NCI-H226 (cell line): ENCODE results near the gene KRT16.
"Not testable (repeated sequence)": the region's sequence is repeated elsewhere in the genome, so short reads cannot be mapped to it uniquely, and the experiment has no call there.

Experiments used
- DNase-seq: peaks from one replicate; pipeline ENCODE4 v3.0.0-alpha.2; 2015

Gene KRT16

DNA sequence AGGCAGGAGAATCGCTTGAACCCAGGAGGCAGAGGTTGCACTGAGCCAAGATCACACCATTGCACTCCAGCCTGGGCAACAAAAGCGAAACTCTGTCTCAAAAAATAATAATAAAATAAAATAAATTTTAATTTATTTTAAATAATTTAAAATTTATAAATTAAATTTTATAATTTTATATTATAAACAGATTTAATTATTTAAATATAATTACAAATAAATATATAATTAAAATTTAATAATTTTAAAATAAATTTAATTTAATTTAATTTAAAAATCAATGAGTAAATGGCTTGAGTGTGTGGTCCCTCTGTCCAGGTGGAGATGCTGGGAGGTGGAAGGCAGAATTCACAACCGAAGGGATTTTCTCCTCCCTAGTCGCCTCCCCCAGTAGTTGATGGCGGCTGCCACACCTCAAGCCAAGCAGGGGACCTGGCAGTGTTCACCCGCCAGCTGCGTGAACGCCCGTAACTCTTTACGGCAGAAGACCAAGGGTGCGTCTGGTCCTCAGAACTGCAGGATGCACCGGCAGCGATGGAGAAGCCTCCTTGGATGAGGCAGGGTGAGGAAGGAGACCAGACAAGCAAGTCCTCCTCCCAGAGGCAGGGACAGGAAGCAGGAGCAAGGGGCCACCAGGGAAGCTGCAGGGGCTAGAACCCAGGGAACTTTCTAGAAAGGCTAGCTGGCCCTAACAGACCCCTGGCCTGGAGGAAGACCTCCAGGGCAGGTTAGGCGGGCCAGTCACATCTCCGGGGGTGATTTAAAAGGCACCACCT, 34.7 kb upstream of the KRT16 start:
- DNase-seq, result no peak

DNA sequence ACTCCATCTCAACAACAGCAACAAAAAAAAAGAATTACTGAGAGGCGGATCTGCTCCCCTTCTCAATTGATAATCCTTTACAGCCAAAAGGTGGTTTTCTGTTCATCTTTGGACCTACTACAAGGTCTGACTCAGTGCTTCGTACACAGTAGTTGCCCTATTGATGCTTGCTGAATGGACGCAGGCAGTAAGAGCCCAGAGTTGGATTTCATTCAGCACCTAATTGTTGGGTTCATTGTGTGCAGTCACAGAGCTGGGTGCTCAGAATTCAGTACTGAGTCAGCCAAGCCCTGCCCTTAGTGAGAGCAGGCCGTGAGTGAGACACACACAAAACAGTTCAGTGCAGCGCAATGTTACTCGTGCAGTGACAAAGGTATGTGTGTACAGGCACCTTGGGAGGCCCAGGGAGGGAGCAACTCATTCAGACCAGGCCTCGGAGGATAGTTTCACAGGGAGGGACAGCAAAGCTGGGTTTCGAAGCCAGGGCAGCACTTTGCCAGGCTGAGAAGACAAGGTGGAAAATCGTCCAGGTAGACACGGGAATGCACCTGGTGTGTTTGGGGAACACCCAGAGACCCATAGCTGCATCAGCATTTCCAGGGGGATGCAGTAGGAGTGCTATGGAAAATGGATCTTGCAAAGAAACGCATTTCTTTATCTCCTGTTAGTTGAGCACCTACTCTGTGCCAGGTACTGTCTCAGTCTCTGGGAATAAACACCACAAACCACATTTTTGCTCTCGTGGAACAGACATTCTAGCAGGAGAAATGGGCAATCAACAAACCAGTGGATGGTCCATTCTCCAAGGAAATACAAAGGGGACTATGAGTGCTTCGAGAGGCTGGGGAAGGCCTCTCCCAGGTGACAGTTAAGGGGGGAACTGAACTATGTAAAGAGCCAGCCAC, 29.9 kb upstream of the KRT16 start:
- no peak for DNase-seq

DNA sequence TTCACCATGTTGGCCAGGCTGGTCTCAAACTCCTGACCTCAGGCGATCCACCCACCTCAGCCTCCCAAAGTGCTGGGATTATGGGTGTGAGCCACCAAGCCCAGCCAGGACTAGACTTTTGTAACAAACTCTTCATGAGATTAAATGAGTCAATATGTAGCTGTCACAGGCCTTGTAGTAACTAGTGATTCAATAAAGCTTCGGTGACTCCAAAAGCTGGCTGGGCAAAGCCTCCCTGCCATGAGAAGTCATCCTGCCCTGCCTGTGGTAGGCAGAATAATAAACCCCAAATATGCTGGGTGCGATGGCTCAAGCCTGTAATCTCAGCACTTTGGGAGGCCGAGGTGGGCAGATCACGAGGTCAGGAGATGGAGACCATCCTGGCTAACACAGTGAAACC, 28.0 kb upstream of the KRT16 start:
- not testable (repeated sequence) for DNase-seq

DNA sequence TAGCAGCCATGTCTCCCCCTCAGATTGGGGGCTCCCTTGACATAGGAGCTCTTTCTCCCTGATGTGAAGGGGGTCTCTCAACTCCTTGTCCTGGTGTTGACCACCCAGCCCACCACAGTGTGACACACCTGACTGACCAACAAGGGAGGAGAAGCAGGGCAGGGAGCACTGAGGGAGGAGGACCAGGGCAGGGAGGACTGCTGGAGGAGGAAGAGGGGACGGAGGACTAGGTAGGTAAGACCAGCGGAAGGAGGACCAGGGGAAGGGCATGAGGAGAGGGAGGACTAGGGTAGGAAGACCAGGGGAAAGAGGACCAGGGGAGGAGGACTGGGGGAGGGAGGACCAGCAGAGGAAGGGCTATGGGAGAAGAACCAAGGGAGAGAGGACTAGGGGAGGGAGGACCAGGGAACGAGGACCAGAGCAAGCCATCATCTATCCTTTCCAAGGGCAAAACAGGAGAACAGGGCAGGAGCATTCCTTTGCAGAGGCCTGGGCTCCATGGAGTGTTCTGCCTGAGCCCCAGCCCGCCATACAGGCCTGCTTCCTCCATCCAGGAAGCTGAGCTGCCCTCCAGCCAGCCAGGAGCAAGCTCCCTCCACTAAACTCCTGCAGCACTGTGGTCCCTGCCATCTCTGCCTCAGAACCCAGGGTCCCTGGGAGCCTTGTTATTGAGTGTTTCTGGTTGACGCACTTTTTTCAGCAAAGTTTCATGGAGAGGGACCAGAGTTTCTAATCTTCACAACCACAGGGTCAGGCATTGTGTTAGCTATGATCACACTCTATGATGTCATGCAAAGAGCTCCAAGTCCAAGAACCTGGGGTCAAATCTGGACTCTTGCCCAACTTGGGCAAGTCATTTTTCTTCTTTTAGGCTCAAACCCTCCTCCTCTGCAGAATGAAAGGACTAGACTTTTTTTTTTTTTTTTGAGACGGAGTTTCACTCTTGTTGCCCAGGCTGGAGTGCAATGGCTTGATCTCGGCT, 27.2 kb upstream of the KRT16 start:
- DNase-seq, result no peak

DNA sequence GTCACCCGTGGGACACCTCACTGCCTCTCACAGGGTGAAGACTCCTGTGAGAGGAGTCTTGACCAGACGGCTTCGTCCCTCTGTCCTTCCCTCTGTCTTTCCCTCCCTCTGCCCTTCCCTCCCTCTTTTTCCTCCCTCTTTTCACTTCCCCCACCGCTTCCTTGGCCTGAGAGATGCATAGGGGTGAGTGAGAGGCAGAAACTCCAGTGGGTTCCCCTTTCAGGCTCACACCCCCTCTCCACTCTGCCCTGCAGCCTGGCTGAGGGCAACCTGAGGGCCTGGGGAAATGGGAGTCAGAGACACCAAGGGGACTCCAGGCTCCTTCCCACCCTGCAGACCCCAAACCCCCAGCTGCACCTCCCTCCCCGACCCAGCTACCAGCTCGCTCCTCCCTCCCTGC, 26.4 kb upstream of the KRT16 start:
- DNase-seq, result no peak

DNA sequence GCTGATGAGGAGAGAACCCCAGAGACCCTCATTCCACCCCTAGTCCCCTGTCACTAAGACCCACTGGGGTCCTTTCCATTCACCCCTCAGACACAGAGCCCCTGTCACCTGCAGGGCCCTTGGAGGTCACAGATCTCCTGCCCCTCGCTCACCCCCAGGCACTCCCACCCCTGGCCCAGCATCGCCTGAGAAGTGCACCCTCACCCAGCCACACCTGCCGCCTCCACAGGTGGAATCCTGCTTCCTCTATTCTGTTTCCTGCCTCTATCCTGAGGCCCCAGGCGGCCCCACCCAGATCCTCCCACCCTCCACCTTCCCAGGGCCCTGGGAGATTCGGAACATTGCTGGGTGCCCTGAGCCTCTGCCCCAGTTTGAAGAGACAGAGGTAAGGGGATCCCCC, 25.6 kb upstream of the KRT16 start:
- no peak for DNase-seq

DNA sequence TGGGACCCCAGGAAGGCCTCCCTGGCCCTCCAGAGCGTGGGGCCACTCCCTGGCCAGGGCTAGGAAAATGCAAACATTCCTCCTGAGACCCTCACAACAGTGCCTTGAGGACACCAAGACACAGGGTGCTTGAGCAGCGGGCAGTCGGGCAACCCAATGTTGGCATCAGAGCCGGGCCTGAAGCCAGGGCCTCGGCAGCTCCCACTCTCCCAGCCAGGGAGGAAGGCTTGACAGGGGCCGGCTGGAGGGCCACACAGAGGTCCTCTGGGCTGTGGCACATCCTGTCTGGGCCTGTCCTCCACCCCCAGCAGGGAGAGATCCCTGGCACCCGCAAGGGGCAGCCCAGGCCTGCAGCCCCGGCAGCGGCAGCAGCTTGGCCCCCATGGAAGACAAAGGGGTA, 24.1 kb upstream of the KRT16 start:
- no peak for DNase-seq

DNA sequence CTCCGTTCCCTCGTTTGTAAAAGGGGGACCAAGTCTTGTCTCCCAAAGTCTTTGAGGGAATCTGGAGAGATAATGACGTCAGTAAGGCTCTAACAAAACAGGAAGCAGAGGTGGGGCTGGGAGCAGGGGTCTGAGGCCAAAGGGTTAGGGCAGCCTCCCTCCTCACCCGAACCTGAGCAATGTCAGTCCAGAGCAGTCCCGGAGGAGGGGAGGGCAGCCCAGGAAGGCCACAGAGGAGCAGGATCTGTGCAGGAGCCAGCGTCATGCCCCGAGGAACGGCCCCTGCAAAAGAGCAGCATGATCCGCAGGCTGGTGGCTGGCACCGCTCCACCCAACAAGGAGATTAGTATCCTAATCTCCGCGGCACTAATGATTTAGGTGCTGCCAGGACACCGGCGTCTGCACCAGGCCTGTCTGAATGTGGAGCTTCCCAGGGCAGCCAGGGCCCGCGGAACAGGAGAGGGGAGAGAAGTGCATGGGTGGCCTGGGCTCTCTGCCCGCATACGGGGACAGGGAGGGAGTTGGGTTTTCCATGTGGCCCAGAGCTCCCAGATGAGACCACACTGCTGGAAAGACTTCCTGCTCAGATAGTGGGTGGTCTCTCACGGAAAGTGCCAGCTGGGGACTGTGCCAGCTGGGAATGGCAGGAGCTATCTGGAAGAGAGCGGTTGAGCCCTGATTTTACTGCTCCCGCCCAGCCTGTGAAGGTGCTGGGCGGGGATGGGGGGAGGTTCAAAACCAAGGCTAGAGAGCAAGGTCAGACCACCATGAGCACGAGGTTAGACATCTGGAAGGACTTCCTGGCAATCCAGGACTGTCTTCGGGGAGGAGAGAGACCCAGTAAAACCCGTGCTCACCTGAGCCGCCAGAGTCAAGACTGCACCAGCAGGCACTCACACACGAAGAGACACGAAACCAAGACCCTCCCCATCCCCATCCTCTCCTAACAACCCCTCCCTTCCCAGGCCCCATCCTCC, 22.8 kb upstream of the KRT16 start:
- DNase-seq, result no peak

DNA sequence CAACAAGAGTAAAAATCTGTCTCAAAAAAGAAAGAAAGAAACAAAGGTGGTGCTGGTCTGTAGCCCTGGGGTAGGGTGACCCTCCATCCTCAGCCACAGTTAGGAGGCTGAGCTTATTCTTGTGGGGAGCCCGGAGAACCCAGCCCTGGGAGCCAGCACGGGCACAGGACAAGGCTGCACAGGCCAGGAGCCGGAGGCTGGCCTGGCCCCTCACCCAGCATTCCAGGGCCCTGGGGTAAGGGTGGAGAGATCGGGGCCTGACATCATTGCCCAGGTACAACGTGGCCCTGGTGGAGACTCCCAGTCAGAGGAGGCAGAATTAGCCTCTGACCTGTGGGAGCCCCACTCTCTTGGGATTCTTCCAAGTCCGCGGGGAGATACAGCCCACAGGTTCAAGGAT, 22.1 kb upstream of the KRT16 start:
- DNase-seq, result no peak

DNA sequence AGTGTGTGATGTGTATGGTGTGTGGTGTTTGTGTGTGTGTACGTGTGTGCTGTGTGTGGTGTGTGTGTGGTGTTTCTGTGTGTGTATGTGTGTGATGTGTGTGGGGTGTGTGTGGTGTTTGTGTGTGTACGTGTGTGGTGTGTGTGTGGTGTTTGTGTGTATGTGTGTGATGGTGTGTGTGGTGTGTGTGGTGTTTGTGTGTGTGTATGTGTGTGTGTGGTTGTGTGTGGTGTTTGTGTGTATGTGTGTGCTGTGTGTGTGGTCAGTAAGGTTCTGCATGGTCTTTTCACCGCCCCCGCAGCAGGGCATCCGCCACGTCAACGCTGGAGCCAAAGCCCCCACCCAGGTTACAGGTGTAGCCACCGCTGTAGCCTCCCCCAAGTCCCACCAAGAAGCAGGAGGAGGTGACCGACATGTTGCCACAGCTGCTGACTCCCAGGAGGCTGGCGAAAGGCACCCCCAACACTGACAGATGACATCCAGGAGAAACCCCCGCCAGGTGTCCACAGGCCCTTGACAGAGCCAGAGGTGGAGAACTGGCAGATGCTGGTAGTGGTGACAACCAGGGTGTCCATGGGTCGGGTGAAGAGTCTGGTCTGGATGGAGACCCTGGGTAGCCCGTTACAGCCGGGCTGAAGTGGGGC, 21.1 kb upstream of the KRT16 start:
- DNase-seq, result no peak

DNA sequence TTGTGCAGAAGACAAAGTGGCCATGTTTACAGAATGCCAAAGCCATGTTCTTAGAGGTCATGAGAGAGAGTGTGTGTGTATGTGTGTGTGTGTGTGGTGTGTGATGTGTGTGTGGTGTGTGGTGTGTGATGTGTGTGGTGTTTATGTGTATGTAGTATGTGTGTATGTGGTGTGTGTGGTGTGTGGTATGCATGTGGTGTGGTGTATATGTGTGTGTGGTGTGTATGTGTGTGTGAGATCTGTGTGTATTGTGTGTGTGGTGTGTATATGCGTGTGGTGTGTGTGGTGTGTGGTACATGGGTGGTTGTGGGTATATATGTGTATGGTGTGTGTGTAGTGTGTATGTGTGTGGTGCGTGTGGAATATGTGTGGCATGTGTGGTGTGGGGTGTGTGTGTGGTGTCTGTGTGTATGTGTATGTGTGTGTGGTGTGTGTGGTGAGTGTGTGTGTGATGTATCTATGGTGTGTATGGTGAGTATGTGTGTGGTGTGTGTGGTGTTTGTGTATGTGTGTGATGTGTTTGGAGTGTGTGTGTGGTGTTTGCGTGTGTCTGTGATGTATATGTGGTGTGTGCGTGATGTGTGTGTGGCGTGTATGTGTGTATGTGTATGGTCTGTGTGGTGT, 20.0 kb upstream of the KRT16 start:
- DNase-seq, result no peak

DNA sequence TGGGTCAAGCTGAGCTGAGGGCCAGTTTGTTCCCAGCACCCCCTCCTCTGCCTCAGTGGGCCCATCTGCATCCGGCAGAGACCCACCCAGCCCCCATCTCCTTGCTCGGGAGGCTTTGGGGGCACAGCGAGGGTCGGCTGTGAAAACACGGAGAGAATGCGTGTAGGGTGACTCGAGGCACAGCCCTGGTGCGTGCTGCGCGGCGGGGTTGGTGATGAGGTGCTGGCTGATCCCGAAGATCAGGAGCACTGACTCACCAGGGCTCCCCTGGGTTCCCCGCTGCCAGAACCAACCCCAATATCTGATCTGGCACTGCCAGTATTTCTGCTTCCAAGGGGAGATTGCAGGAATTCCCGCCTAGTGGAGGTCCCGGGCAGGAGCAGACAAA, 19.3 kb upstream of the KRT16 start:
- no peak for DNase-seq

DNA sequence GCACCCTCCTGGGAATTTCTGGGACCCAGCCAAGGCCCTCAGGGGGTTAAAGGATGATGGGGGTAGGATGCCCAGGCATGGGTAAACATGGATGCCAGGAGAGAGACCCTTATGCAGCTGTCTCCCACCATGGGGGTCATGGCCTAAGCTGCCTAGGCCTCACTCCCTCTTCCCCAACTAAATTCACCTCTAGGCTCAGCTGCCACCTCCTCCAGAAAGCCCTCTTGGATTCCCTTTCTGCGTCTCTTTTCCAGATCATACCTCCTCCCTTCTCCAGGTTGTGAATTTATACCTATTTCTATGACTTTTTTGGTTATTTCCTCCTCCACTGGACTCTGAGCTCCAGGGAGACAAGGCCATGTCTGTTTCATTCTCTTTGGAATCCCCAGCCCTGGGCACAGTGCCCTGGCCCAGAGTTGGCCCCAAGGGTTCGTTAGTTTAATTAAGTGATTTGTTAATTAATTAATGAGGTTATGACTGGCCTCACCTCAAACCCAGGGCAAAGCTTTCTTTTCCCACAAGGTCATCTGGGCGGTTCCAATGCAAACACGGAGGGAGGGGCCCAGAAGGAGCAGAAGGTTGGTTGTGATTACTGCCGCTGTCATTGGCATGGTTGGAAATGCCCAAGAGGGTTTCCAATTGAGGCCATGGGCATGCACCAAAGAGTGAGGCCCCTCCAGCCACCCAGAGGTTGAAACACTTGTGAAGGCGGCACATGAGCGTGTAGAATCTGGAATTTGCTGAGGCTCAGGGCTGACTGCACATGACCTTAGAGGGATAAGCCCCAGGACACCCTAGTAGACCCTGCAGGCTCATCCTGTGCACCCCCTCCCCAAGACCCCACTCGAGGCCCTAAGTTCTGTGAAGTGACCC, 18.7 kb upstream of the KRT16 start:
- DNase-seq, result no peak

DNA sequence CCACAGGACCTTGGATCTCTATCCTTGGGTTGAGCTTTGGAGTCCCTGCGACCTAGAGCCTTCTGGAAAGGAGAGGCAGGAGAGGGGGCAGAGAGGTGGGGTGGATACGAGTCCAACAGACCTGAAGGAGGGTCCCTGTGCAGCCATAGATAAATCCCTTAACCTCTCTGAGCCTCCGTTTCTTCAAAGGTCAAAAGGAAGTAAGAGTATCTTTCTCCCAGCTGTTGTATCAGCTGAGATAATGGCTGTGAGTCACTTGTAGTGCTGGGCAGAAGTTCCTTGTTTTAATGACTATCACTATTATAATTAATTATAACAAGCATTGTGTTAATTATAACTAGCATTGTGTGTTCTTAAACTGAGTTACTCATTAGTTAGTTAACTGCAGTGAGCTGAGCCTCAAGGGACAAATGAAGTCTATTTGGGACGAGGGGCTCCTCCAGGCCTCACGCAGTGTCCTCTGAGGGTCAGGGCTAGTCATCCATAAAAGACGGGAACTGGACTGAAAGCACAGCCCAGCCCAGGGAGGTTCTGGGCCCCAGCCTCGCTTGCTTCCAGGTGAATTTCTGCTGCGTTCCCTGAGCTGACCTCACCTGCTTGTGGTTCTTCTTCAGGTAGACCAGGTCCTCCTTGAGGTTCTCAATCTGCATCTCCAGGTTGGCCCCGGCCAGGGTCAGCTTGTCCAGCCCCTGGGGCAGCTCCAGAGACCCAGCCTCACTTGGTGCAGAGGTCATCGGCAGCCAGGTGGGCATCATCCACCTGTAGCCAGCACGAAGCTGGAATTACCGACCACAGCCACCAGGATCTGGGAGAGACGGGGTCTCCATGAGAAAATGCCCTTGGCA, 17.5 kb upstream of the KRT16 start:
- DNase-seq, result no peak

DNA sequence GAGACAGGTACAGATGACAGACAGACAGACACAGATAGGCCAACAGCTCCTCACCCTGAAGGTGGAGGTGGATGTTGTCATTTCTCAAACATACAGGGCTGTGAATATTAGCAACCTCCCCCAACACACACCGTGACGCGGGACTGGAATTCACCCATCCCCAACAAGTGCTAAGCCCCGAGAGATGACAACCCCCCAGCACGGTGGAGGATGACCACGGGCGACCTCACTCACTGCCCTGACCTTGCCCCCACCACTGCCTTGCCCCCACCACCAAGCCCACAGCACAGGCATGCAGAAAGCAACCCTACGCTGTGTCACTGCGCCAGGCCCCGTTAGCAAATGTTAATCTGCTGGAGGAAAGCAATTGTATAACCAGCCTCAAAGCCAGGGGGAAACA, 16.7 kb upstream of the KRT16 start:
- no peak for DNase-seq

DNA sequence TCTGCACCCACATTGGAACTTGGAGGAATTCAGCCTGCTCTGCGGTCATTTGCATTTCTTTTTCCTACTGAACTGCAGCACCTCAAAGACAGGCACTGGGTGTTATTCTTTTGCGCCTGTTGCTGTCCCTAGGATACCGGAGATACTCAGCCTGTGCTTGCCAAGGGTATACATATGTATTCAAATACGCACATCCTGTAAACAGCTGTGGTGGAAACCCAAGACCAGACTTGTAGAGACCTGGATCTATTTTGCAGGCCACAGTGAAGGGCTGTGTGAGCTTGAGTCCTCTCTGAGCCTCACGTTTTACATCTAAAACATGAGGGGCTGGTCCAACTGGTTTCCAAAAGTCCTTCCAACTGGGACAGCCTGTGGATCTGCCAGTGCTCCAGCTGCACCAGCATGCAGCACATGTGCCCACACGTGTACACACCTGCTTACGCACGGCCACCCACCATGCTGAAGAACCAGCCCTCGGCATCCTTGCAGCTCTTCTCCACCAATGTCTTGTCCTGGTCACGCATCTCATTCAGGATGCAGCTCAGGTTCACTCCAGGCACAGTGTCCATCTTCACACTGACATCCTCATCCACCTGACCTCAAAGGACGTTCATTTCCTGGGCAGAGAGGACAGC, 16.2 kb upstream of the KRT16 start:
- not testable (repeated sequence) for DNase-seq

DNA sequence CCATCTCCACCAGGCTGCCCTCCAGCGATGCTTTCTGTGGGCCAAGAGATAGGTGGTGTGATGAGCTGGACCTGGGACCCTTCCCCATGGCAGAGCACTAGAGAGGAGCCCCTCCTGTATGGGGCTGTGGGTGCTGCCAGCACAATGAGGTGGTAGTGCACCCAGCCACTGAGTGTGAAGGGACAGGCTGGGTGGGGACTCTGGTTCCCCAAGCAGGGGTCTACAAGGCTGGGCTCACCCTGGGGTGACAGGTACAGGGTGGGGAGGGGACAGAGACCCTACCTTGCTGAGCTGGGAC, 15.5 kb upstream of the KRT16 start:
- not testable (repeated sequence) for DNase-seq

DNA sequence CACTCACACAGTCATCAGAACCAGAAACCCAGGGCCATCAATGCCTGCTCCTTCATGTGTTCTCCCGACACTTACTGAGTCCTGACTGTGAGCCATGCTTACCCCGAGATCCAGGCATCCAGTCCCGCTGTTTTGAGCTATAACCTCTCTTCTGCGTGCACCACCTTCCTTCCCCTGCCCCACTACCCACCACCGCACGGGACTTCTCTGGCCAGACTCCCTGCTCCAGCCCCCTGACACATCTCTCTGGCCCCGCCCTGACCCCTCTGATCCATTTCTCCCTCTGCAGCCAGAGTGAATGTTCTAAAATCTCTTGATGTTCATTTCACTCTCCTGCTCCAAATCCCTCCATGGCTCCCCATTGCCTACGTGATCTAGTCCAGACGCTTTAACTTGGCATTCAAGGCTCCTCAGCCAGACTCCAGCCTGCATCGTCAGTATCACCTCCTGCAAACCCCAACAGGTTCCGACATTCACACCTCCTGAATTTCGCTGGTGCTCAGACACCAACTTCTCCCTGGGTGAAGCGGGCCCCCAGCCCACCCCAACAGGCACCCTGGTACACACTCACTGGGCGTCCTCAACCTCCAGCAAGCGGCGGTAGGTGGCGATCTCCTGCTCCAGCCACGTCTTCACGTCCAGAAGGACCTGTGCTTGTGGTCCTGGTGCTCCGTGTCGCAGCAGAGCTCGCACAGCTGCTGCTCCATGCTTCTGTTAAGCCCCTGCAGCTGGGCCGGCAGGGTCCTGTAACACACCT, 14.9 kb upstream of the KRT16 start:
- DNase-seq, result no peak
